Fibroblast of villous mesenchyme (primary cell): ENCODE measurements around the gene DLEU7. TPM values are rescaled to one million over a fixed set of nuclear protein-coding genes. Genes with fewer than 3 reads are reported as not detected.

Source experiments
- DNase-seq: peaks from one replicate; pipeline ENCODE4 v3.0.0-alpha.2; 2010; ENCODE audit warnings: low read depth
- H3K4me3 ChIP-seq: 2 replicates; pipeline ENCODE4 v1.5.1; 2011; ENCODE audit warnings: low read depth, mild to moderate bottlenecking, low read length
- total RNA-seq: library from RNA; depleted of rRNA; stranded (reverse); fragments of >200 nt; gene quantifications from 2 replicates; pipeline ENCODE4 v1.2.3, GENCODE V29; 2012
- TF ChIP-seq, protein P1 (sequence below): IDR thresholded peaks from 2 replicates; pipeline ENCODE4 v1.5.1; 2012; ENCODE audit warnings: low read depth, mild to moderate bottlenecking, low read length; ENCODE audit not compliant: insufficient read depth

Gene DLEU7
- total RNA-seq, 1 donor, result not detected

DNA sequence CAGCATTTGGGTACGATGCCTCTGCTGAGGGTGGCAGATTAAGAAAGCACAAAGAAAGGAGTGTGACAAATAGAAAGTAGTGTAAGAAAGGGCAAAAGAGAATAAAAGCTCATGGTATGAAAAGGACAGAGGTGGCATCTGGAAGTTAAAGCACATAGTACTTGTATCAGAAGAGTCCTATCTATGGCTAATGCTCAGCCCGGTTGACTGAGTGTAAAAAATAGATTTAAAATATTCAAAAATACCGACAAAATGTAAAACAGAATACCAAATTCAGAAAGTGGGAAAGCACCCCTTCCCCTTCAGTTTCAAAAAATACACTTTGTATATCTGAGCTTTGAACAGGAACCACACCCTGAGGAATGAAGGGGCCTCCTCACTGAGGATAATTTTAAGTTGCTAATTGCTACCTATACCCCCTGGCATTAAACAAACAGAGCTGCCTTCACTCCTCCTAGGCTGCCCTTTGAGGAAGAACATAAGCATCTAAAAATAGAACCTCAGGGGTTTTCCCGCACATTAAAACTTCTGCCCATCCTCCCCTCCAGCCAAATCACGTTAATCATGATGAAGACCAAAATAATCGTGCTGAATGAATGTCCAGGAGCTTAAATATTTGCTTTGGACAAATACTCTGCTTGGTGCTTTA lies 43.3 kb downstream of the DLEU7 start:
- H3K4me3 ChIP-seq, result no peak overlapping the region
- no peak for DNase-seq
- TF ChIP-seq, protein P1, sequence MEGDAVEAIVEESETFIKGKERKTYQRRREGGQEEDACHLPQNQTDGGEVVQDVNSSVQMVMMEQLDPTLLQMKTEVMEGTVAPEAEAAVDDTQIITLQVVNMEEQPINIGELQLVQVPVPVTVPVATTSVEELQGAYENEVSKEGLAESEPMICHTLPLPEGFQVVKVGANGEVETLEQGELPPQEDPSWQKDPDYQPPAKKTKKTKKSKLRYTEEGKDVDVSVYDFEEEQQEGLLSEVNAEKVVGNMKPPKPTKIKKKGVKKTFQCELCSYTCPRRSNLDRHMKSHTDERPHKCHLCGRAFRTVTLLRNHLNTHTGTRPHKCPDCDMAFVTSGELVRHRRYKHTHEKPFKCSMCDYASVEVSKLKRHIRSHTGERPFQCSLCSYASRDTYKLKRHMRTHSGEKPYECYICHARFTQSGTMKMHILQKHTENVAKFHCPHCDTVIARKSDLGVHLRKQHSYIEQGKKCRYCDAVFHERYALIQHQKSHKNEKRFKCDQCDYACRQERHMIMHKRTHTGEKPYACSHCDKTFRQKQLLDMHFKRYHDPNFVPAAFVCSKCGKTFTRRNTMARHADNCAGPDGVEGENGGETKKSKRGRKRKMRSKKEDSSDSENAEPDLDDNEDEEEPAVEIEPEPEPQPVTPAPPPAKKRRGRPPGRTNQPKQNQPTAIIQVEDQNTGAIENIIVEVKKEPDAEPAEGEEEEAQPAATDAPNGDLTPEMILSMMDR, result no peak

DNA sequence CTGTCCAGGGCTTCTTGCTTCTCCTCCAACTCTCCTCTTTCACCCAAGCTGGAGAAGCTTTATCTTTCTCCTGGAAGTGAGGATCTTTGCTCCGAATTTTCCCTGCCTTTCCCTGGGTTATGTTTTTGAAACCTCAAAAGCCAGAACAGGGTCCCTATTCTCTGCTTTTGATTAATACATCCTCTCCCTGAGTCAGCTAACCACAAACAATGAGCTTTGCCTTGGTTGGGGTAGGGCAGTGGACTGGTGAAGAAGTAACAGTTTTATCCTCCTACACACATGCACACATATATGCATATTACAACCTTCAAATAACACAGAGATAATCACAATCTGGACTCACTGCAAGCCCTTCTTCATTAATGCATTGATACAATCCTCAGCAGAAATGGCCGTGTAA lies 44.6 kb downstream of the DLEU7 start:
- no peak for DNase-seq
- TF ChIP-seq, protein P1, result no peak
- no peak overlapping the region for H3K4me3 ChIP-seq

DNA sequence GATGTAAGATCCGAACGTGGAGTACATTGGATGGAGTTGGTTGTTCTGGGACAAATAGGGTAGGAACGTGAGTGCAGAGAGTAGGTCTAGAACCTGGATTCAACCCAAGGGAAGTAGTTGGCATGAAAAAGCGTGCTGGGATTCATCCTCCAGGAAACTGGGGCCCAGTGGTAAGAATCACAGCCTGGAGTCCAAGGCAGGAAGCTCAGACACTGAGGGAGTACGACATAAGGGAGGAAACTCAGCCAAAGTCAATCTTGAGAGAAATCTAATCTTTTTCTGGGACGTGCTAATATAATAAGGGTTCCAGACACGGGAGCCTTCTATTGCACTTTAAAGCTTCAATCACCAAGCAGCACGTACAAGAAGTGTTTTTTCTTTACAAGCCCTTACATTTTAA lies 46.4 kb downstream of the DLEU7 start:
- no peak overlapping the region for H3K4me3 ChIP-seq
- no peak for DNase-seq
- TF ChIP-seq, protein P1, result no peak

DNA sequence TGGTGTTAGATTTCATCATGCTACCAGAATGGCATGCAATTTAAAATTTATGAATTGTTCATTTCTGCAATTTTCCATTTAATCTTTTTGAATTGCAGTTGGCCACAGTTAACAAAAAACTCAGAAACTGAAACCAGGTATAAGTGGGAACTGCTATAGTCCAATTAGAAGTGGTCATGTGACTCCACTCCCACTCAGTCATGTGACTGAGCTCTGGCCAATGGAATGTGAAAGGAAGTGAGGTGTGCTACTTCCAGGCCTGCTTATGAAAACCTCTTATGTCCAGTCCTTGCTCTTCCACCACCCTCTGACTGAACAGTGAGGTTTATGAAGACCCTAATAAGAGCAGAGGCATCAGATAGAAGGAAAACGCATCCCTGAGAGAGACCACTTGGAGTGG lies 47.0 kb downstream of the DLEU7 start:
- TF ChIP-seq, protein P1, result no peak
- no peak for DNase-seq
- H3K4me3 ChIP-seq, result no peak overlapping the region

DNA sequence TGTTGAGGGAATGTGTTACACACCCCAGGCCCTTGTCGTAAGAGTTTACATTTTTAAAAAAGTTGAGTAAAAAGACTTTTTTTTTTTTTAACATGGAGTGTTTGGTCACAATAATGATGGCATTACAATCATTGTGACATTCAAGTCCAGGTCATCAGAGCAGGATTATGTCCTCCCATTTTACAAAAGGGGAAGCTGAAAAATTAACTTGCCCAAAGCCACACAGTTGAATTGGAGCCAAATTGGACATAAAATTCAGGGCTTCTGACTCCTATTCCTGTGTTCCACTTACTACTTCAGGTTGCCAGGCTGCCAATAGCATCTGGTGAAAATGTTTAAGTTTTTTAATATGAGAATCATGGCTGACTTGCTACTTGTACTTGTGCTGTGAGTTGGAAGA lies 49.3 kb downstream of the DLEU7 start:
- TF ChIP-seq, protein P1, result no peak
- H3K4me3 ChIP-seq, result no peak overlapping the region
- DNase-seq, result no peak

DNA sequence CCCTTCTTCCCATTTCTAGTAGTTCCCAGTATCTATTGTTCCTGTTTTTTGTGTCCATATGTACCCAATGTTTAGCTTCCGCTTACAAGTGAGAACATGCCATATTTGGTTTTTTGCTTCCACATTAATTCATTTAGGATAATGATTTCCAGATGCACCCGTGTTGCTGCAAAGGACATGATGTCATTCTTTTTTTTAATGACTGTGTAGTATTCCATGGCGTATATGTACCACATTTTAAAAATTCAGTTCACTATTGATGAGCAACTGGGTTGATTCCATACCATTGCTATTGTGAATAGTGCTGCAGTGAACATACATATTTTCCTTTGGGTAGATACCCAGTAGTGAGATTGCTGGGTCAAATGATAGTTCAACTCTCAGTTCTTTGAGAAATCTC lies 50.5 kb downstream of the DLEU7 start:
- DNase-seq, result no peak

More for the DNA sequence above, 50.5 kb downstream of the DLEU7 start:
- no peak overlapping the region for H3K4me3 ChIP-seq
- TF ChIP-seq, protein P1, result no peak
